Measurements from ENCODE around the gene CCDC8.

DNA sequence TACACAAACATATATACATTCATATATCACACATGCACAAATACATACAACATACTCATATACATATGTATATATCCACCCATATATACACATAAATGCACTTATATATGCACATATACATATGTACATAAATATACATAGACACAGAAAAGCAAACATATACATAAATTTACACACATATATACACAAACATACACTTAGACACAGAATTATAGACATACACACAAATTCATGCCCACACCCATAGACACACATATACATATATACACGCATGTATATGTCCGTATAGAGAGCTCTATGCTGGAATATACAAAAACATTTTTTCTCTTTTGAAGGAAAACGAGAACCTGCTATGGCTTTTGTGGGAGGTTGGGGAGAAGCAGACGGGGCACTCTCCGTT, 37.4 kb upstream of the CCDC8 start:
- TF ChIP-seq CTCF (IDR thresholded peaks at IDR 0.05; ENCODE audit: borderline replicate concordance, extremely low read depth, low read length, poor library complexity, severe bottlenecking) (no peak), EZH2 (IDR thresholded peaks at IDR 0.05; ENCODE audit: borderline replicate concordance, low read depth, low read length, severe bottlenecking) (no peak)

Measured in DND-41 (cell line).